HG03159 (cell line): ENCODE measurements around the gene IGSF9.

Experiments used
- ATAC-seq: cut with Tn5 transposase; IDR thresholded peaks from one replicate; pipeline ENCODE4 v1.9.1; 2021; ENCODE audit warnings: mild to moderate bottlenecking, moderate library complexity; ENCODE audit not compliant: unreplicated experiment

The IGSF9 gene, protein sequence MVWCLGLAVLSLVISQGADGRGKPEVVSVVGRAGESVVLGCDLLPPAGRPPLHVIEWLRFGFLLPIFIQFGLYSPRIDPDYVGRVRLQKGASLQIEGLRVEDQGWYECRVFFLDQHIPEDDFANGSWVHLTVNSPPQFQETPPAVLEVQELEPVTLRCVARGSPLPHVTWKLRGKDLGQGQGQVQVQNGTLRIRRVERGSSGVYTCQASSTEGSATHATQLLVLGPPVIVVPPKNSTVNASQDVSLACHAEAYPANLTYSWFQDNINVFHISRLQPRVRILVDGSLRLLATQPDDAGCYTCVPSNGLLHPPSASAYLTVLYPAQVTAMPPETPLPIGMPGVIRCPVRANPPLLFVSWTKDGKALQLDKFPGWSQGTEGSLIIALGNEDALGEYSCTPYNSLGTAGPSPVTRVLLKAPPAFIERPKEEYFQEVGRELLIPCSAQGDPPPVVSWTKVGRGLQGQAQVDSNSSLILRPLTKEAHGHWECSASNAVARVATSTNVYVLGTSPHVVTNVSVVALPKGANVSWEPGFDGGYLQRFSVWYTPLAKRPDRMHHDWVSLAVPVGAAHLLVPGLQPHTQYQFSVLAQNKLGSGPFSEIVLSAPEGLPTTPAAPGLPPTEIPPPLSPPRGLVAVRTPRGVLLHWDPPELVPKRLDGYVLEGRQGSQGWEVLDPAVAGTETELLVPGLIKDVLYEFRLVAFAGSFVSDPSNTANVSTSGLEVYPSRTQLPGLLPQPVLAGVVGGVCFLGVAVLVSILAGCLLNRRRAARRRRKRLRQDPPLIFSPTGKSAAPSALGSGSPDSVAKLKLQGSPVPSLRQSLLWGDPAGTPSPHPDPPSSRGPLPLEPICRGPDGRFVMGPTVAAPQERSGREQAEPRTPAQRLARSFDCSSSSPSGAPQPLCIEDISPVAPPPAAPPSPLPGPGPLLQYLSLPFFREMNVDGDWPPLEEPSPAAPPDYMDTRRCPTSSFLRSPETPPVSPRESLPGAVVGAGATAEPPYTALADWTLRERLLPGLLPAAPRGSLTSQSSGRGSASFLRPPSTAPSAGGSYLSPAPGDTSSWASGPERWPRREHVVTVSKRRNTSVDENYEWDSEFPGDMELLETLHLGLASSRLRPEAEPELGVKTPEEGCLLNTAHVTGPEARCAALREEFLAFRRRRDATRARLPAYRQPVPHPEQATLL

DNA sequence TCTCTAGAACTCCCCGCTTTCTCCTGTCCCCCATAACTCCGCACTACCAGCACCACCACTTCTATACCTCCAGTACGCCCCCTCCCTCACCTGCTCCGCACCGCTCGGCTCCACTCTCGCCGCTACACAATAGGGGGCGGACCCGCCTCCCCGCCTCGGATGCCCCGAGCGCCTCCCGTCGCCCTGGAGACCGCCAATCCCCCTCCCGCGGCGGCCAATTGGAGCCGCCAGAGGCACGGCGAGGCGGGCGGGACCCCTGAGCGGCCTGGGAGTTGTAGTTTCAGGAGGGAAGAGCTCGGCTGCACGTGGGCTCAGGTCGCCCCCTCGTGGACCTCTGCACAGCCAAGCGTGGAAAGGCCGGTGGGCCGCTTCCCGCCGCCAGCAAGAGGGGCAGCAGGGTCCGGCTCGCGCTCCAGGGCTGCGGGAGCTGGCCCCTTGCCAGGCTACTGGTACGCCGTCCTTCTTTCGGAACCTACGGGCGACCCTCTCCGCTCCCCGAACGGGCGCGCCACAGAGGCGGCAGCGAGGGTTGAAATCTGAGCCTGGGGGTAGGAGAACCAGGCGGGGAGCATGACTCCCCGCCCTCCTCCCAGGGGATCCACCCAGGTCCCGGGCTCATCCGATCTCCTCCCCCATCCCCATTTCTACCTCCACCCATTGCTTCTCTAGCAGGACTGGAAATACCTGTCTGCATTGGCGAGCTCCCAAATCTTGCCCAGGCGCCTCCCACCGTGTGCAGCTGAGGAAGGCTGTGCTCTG is at the start of gene IGSF9:
Gene IGSF9 (minus strand): TSS at position 131 of the 759 bp plus-strand sequence. CDS start 2,159 bp downstream, outside the sequence.
- no peak for ATAC-seq

DNA sequence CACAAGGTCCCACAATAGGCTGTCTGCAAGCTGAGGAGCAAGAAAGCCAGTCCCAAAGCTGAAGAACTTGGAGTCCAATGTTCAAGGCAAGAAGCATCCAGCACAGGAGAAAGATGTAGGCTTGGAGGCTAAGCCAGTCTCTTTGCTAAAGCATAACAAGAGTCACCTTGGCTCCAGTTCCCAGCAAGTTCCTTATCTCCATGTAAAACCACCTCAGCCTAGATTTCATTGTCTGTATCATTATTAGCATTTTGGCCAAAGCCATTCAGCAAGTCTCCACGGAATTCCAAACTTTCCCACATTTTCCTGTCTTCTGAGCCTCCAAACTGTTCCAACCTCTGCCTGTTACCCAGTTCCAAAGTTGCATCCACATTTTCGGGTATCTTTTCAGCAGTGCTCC is 49.5 kb upstream of the IGSF9 start:
- no peak for ATAC-seq

- ATAC-seq: no peak
Observed at GRCh38 chr1:159993911-159994310, 48.5 kb upstream of the IGSF9 start.

- ATAC-seq: no peak
Observed at GRCh38 chr1:159992161-159992560, 46.7 kb upstream of the IGSF9 start.

DNA sequence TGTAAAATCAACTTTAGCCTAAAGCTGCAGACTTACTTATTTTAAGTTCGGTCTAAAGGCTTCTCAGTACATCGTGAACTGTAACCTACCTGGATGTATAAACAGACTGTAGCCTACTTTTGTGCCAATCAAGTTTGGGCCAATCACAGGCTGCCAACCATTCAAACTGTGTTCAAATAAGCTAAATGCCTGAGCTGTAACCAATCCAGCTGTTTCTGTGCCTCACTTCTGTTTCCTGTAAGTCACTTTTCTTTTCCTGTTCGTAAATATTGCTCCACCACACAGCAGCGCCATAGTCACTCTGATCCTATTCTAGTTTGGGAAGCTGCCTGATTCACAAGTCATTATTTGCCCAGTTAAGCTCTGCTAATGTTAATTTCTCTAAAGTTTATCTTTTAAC is 46.1 kb upstream of the IGSF9 start:
- no peak for ATAC-seq

GRCh38 chr1:159990005-159990404 is 44.6 kb upstream of the IGSF9 start:
- no peak for ATAC-seq

DNA sequence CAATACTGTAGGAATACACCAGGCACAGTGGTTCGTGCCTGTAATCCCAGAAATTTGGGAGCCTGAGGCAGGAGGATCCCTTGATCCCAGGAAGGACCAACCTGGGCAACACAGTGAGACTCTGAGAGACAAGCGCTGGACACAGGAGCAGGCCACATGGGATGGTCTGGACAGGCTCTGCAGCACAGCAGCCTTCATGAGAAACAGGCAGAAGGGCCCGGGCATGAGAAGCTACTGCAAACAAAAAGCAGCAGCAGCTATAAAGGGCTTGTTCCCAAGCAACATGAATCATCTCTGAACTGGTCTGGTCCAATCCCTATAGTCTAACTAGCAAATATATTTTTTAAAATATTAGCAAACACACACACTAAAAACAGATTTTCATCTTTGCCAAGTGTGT is 44.2 kb upstream of the IGSF9 start:
- ATAC-seq: no peak

GRCh38 chr1:159988006-159988405 is 42.6 kb upstream of the IGSF9 start:
- ATAC-seq: no peak

GRCh38 chr1:159987186-159987585 is 41.8 kb upstream of the IGSF9 start:
- ATAC-seq: no peak

DNA sequence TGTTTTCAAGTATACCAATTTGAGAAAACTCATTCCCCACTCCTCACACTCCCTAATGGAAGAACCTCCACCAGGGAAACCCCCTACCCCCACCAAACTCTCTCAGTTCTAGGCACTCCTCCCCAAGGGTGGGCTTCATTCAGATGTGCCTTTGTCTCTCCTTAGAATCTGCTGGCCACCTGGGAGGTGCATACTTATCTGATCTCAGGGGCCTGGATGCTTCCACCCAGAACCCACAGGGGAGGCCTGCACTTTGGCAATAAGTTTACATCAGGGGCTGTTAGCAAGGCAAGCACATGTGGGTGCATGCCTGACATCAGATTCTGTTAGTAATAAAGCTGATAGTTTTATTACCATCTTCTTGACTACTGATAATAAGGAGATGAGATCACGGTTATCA is 41.1 kb upstream of the IGSF9 start:
- ATAC-seq: no peak

GRCh38 chr1:159986093-159986492 is 40.7 kb upstream of the IGSF9 start:
- no peak for ATAC-seq

GRCh38 chr1:159985473-159985872 is 40.1 kb upstream of the IGSF9 start:
- no peak for ATAC-seq

DNA sequence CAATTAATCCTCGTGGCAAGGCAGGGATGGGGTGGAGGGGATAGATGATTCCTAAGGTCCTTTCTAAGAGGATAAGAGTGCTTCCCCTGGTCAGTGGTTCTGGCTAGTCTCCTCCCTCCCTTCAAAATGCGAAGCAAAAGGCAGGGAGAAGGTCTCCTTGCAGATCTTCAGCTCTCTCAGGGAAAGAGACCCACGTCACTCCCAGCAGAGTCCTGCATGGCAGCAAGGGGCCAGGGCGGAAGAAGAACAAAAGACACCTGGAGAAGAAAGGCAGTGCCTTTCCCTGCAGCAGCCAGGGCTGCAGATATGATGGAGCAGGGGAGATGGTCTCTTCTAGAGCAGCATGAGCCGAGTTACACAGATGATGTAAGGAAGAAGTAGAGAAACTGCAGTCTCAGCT is 38.3 kb upstream of the IGSF9 start:
- no peak for ATAC-seq

GRCh38 chr1:159982280-159982679 is 36.9 kb upstream of the IGSF9 start:
- no peak for ATAC-seq

DNA sequence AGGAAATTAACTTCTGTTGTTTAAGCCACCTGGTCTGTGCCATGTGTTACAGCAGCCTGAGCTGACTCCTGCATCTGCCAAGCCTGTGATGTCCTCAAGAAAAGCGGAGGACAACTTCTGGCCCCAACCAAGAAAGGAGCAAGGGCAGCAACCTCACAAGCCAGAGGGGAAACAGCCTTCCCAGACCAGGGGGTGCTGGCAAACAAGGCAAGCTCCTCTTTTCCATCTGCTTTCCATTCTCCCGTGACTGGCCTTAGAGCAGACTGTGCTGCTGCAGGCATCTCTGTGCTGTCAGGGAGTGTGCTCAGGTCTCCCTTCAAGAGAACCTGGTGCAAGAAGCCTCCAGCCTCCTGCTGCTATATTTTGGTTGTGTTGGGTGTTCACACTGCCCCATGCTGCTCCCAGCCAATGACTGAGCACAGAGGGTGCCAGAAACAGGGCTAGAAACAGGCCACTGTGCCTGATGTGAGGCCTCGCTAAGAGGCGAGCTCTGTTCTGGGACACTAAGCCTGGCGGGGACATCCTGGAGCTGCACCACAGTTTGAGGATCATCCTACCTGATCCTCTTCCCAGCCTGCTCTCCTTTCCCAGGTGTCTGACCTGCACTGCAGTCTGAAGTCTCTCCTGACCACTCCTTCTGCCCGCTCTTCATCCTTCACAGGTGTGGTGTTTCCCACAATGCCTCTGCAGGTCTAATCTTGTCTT is 36.1 kb upstream of the IGSF9 start:
- no peak for ATAC-seq

DNA sequence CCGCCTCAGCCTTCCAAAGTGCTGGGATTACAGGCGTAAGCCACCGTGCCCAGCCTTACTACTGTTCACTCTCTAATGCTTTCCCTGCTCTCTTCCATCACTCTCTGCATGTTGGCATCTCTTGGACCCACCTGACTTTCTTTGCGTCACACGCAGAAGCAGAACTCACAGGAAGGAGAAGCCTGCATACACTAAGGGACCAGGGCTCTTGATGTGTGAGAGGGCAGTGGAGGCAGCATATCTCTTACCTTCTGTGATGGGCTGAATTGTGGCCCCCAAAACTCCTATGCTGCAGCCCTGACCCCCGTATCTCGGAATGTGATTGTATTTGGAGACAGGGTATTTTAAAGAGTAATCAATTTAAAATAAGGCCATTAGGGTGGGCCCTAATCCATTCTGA is 35.4 kb upstream of the IGSF9 start:
- no peak for ATAC-seq

DNA sequence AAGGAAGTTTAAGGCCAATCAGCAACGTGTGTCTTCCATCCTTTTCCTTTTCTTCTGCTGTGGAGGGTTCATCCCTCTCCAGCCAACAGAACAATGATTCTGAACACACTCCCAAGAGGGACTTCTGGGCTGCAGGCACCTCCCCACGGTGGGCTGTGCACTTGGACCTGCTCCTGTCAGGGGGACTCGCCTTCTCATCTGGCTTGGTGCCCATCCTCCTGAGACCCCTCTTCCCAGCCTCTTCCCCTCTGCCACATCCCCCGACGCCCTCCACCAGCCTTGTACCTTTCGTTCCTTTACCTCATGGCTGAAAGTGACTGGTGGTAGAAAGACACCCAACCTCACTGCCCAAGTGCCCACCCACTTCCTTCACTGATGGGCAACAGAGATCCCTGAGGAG is 34.7 kb upstream of the IGSF9 start:
- ATAC-seq: no peak

DNA sequence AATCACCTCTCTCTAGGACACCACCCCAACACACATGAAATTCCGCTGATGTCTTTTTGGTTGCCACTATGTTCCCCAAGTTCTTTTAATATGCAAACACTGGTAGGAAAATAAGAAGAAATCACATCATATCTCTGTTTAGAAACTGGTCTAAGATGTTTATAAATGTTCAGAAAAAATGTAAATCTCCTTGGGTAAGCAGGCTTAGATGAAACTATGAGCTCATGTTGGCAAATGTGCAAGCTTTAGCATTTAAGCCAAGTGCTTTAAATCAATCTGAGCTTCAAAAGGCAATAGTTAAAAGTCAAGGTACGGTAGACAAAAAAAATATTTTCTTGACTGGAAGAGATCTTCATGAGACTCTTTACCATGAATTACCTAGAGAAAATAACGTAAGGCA is 33.8 kb upstream of the IGSF9 start:
- no peak for ATAC-seq

- no peak for ATAC-seq
Observed at GRCh38 chr1:159978107-159978398, 32.6 kb upstream of the IGSF9 start.

GRCh38 chr1:159977364-159978106 is 32.1 kb upstream of the IGSF9 start:
- ATAC-seq: no peak
